Measurements from ENCODE around the gene MCF2L. TPM values are rescaled to one million over a fixed set of nuclear protein-coding genes. Genes with fewer than 3 reads are reported as not detected.

MCF2L gene
- total RNA-seq, 2 donors from 2014 or later = 48.0 to 49.9 TPM

- Mint-ChIP-seq H3K36me3 (ENCODE audit: low read depth) (no peaks in the 10 kb centered on the region), H3K4me1 (peaks cover 2% of the 10 kb centered on the region), H3K27me3 (ENCODE audit: insufficient read depth) (no peaks in the 10 kb centered on the region), H3K4me3 (no peak overlapping the region), H3K9me3 (no peaks in the 10 kb centered on the region), H3K27ac (no peak overlapping the region)
- Histone ChIP-seq H3K36me3 (ENCODE audit: control insufficient read depth, insufficient read depth, low read length) (no peaks in the 10 kb centered on the region), H3K9me3 (ENCODE audit: control insufficient read depth, low read length) (no peaks in the 10 kb centered on the region), H3K4me1 (ENCODE audit: control insufficient read depth, insufficient read depth, low read length) (no peaks in the 10 kb centered on the region), H3K4me3 (ENCODE audit: low read length) (no peak overlapping the region), H3K27ac (ENCODE audit: low read depth, low read length) (no peak overlapping the region), H3K27me3 (ENCODE audit: control insufficient read depth, insufficient read depth, low read length, poor library complexity, severe bottlenecking) (no peaks in the 10 kb centered on the region), H3K9ac (ENCODE audit: extremely low read depth, low read length, poor library complexity, severe bottlenecking) (no peak overlapping the region)
- WGBS, 2 experiments (ENCODE audit: insufficient coverage in 1 of 2, insufficient read length in 1 of 2) = 91 to 93% methylated on average over 9 to 11 of the region's 11 CpGs
- TF ChIP-seq, protein P1, sequence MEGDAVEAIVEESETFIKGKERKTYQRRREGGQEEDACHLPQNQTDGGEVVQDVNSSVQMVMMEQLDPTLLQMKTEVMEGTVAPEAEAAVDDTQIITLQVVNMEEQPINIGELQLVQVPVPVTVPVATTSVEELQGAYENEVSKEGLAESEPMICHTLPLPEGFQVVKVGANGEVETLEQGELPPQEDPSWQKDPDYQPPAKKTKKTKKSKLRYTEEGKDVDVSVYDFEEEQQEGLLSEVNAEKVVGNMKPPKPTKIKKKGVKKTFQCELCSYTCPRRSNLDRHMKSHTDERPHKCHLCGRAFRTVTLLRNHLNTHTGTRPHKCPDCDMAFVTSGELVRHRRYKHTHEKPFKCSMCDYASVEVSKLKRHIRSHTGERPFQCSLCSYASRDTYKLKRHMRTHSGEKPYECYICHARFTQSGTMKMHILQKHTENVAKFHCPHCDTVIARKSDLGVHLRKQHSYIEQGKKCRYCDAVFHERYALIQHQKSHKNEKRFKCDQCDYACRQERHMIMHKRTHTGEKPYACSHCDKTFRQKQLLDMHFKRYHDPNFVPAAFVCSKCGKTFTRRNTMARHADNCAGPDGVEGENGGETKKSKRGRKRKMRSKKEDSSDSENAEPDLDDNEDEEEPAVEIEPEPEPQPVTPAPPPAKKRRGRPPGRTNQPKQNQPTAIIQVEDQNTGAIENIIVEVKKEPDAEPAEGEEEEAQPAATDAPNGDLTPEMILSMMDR (conservative IDR thresholded peaks at IDR 0.05) = no peak
- DNase-seq = no peak
Measured at GRCh38 chr13:112977091-112977490, 8.1 kb downstream of the MCF2L start.

- no peak overlapping the region for H3K4me3 ChIP-seq (ENCODE audit: low read length)
- DNase-seq = no peak
- peaks cover 2% of the 10 kb centered on the region for H3K4me1 Mint-ChIP-seq
- H3K4me3 Mint-ChIP-seq = no peak overlapping the region
- WGBS, 2 experiments (ENCODE audit: insufficient coverage in 1 of 2, insufficient read length in 1 of 2) = 90 to 96% methylated on average over 7 to 10 of the region's 10 CpGs
- H3K9me3 ChIP-seq (ENCODE audit: control insufficient read depth, low read length) = no peaks in the 10 kb centered on the region
- no peak overlapping the region for H3K27ac ChIP-seq (ENCODE audit: low read depth, low read length)
- no peaks in the 10 kb centered on the region for H3K36me3 Mint-ChIP-seq (ENCODE audit: low read depth)
- no peak overlapping the region for H3K9ac ChIP-seq (ENCODE audit: extremely low read depth, low read length, poor library complexity, severe bottlenecking)
- no peaks in the 10 kb centered on the region for H3K9me3 Mint-ChIP-seq
- no peaks in the 10 kb centered on the region for H3K27me3 ChIP-seq (ENCODE audit: control insufficient read depth, insufficient read depth, low read length, poor library complexity, severe bottlenecking)
- TF ChIP-seq, protein P1 (conservative IDR thresholded peaks at IDR 0.05) = no peak
- no peaks in the 10 kb centered on the region for H3K36me3 ChIP-seq (ENCODE audit: control insufficient read depth, insufficient read depth, low read length)
- no peaks in the 10 kb centered on the region for H3K27me3 Mint-ChIP-seq (ENCODE audit: insufficient read depth)
- no peaks in the 10 kb centered on the region for H3K4me1 ChIP-seq (ENCODE audit: control insufficient read depth, insufficient read depth, low read length)
- H3K27ac Mint-ChIP-seq = no peak overlapping the region
Measured at GRCh38 chr13:112977525-112977924, 8.5 kb downstream of the MCF2L start.

- peak overlapping the region; percentile 52 for H3K27ac Mint-ChIP-seq
- Histone ChIP-seq H3K27ac (ENCODE audit: low read depth, low read length) (no peak overlapping the region), H3K36me3 (ENCODE audit: control insufficient read depth, insufficient read depth, low read length) (no peaks in the 10 kb centered on the region), H3K4me3 (ENCODE audit: low read length) (no peak overlapping the region), H3K4me1 (ENCODE audit: control insufficient read depth, insufficient read depth, low read length) (no peaks in the 10 kb centered on the region), H3K9me3 (ENCODE audit: control insufficient read depth, low read length) (no peaks in the 10 kb centered on the region), H3K27me3 (ENCODE audit: control insufficient read depth, insufficient read depth, low read length, poor library complexity, severe bottlenecking) (no peaks in the 10 kb centered on the region), H3K9ac (ENCODE audit: extremely low read depth, low read length, poor library complexity, severe bottlenecking) (no peak overlapping the region)
- 90 to 91% methylated on average over 22 to 25 of the region's 25 CpGs for WGBS, 2 experiments (ENCODE audit: insufficient coverage in 1 of 2, insufficient read length in 1 of 2)
- no peak overlapping the region for H3K4me3 Mint-ChIP-seq
- H3K9me3 Mint-ChIP-seq = no peaks in the 10 kb centered on the region
- peaks cover 1% of the 10 kb centered on the region for H3K4me1 Mint-ChIP-seq
- H3K27me3 Mint-ChIP-seq (ENCODE audit: insufficient read depth) = no peaks in the 10 kb centered on the region
- DNase-seq = no peak
- TF ChIP-seq, protein P1 (conservative IDR thresholded peaks at IDR 0.05) = no peak
- H3K36me3 Mint-ChIP-seq (ENCODE audit: low read depth) = no peaks in the 10 kb centered on the region
Measured at GRCh38 chr13:112978561-112979405, 9.8 kb downstream of the MCF2L start.
